HG03095 (cell line): ENCODE results near the gene TBCK.

Experiments
- ATAC-seq: cut with Tn5 transposase; IDR thresholded peaks from one replicate; pipeline ENCODE4 v1.9.1; 2021; ENCODE audit warnings: moderate library complexity; ENCODE audit not compliant: unreplicated experiment

The TBCK gene

DNA sequence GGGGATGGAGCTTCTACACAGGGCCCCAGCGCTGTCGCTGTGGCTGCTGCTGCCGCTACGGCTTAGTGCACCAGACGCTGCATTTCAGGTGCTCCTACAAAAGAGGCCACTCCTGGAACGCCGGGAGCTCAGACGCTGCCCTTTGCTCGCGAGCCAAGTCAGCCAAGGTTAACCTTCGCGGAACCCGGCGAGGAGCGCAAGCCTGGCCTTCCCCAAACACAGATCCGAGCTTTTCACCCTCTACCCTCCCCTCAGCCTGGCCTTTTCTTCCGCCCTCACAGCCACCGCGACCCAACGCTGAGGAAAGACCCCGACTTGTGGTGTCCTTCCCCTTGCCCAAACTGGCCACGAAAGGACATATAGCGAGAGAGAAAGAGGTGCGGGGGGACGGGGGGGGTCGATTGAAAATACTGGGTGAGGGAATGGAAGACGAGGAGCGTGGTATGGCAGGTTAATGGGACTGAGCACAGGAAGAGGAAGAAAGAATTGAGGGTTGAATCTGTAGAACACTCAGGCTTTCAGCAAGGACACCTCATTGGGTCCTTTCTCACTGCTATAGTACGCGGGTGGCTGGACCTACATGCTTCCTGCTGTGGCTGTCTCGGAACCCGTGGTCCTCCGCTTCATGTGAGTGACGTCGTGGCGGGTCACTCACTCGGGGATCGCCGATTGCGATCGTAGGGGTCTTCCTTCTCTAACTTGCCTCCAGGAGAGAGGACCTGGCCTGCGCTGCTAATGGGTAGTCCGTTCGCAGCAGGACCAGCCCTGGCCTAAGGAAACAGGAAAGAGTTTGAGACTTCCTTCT, at the start of gene TBCK, which contains the start of gene AIMP1:
TBCK (minus strand) TSS at position 242 of the 805 bp plus-strand sequence. CDS start 7,249 bp downstream, outside the sequence.
AIMP1 (plus strand) TSS at position 583 of the 805 bp plus-strand sequence. CDS start 8,460 bp downstream, outside the sequence.
- peak; percentile 87 for ATAC-seq

DNA sequence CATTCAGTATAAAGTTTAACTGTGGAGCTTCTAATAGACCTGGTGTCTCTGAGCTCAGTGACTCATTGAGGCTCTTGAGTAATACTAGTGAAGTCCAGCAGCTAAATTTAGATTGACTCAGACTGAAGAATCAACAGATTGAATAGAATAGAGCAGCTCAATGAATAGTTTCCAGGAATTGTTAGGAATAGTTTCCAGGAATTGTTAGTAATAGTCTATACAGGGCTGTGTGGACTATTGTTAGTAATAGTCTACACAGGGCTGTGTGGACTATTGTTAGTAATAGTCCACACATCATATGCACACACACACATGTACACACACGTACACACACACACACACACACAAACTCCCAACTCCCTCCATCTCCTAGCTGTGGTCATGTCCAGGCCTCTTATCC, 49.6 kb upstream of the TBCK start:
- ATAC-seq = no peak

DNA sequence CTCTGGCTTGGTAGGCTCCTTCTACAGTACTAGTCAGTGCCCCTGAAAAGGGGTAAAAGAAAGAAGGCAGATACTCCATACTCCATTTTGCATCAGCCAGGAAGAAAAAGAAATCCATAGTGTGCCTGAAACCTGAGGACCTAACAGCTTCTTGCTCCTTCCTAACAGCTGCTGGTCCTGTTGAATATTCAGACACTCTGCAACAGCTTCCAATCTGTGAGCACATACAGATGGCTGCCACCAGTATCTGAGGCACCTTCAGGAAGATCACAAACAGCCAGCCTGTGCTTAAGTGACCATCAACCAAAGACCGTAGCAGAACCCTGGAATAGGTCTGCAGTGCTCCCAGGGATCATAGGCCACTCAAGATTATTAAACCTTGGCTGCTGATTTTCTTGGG, 48.3 kb upstream of the TBCK start:
- no peak for ATAC-seq

DNA sequence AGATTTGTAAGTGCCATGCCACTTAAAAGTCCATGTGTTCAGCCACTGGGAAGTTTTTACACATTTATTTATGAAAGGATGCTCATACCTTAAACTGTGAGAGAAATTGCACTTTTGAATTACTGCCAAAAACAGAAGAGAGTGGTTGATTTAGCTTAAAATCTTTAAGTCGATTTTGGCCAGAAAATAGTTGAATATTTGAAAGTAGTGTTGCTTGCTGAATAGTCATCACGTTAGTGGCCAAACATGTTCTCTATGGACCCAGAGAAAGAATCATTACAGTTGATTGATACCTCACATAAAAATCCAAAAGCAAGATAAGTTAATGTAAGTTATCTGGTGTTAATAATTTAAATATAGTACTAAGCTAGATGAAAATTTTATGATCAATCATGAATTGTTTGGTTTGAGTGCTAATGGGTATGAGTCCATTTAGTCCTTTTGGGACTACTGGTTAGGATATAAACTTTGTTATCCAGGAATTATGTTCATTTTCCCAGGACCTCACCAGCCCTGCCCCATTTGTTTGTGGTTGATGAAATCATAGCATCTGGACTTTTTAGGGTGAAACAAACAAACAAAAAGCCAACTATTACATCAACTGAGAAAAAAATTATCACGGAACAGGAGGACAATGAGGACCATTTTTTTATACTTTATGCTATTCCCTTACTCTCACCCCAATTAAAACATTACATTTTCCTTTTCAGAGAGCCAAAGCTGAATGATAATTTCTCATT, 46.2 kb upstream of the TBCK start:
- ATAC-seq = no peak

DNA sequence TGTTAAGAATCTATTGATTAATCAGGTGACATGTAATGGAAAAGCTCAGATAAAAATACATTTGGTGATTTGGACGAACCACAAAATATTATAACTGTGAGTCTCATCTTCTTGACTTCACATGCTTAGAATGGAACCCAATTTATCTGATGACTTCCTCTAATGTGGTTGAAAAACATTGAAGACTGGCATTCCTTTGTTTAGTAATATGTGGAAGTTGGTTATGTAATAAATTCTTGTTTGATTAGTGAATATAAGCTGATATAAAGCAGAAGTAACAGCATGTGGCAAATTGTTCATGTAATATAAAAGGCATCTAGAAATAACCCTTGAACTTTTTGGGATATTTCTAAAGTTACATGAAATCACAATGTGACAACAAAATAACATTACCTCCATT, 42.9 kb upstream of the TBCK start:
- ATAC-seq = no peak

DNA sequence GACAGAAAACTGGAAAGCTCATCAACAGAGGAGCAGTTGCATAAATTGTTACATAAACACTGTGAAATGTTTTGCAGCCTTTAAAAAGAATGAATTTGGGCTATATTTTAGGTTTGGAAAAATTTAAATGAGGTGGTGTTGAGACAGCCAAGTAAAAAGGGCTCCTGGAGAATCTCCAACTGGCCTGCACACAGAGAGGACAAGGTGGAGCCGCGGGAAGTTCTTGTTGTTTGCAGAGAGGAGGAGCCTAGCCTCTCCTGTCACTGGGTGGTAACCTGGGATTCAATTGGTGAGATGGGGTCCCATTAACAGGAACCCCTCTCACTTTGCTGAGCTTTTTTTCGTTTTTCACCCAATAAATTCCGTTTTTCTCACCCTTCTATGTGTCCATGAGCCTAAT, 39.2 kb upstream of the TBCK start:
- no peak for ATAC-seq

DNA sequence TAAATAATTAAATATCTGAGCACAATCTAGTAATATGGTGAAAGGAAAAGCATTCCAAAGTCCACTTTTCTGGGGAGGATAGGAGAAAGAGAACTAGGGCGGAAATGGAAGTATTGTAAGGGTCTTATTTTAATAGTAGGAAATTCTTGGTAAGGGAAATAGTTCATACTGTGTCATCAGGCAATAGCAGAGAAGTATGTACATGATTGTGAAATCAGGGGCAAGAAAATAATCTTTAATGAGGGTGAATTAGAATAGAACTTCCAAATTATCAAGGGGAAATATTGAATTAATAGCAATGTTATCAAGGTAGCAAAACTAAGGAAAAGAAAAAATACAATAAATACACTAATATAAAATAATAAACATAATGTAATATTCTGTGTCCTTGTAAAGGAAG, 37.8 kb upstream of the TBCK start:
- ATAC-seq = no peak

DNA sequence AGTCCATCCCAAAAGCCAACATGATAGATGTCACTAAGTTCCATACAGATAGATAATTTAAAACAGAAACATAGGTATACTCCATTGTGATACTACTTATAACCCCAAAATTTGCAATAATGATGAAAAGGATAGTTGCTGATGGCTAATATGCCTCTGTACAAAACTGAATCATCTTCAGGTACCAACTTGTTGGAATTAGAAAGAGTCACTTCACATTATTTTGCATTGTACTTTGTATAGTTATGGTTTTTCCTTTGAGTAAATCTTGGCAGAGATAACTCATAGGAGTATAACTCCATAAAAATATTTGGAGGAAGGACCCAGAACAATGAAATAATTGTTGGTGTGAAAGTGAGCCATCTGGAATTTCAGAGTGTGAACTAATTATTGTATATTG, 35.0 kb upstream of the TBCK start:
- no peak for ATAC-seq

DNA sequence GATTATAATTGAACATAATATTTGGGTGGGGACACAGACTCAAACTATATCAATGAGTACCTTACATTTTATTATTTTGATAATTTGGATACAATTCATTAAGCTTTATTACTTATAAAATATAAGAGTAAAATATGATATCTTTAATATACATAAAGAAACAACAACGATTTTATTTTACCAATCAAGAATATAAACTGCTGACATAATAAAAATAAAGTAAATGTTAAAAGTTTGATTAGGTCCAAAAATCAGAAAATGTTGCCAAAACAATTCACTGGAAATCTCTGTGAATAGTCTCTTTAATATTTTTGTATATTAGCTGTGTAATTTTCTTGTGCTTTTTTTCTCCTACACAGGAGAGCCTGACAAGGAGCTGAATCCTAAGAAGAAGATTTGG, 31.2 kb upstream of the TBCK start:
- no peak for ATAC-seq

DNA sequence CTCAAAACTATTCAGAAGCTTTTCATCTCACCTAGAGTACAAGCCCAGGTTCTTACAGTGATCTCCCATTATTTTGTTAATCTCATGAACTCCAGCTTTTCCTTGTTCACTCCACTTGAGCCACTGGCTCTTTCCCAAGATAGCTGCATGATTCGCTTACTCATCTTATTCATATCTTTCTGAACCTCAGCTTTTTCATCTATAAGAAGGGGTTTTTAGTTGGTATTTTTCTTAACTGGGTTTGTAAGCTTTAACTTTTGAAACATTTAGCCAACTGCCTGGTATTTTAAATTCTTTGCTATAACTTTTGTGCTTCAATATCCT, 28.6 kb upstream of the TBCK start:
- ATAC-seq = no peak

DNA sequence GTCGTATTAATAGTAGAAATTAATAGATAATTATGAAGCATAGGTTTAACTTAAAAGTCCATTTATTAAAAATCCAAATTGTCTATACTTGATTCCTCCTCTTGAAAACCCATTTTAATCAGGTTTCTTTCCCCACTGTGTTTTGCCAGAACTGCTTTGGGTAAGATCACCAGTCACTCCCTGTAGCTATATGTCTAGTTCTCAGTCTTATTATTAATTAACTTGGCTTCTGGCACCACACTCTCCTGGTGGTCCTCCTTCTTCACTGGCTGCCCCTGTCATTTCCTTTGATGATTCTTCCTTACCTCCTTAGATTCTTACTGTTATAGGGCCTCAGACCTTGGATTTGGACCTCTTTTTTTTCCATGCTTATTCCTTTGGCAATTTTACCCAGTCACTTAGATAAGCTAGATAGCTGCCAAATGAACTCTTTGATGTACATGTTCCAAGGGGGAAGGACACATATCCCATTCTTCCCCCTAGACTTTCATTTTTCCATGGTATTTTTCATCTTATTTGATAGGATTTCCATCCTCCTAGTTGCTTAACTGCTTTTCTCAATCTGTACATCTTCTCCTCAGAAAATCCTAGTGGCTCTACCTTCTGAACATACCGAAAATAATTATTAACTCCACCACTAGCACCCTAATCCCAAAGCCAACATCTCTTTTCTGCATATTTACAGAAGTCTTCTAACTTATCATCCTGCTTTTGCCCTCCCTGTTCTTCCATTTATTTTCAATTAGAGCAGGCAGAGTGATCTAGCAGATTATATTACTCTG, 28.0 kb upstream of the TBCK start:
- no peak for ATAC-seq

DNA sequence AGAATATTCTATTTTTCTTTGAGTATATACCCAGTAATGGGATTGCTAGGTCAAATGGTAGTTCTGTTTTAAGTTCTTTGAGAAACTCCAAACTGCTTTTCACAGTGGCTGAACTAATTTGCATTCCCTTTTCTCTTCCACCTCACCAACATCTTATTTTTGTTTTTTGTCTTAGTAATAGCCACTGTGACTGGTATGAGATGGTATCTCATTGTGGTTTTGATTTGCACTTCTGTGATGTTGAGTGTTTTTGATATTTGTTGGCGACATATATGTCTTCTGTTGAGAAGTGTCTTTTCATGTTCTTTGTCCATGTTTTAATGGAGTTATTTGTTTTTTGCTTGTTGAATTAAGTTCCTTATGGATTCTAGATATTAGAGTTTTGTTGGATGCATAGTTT, 24.8 kb upstream of the TBCK start:
- no peak for ATAC-seq

DNA sequence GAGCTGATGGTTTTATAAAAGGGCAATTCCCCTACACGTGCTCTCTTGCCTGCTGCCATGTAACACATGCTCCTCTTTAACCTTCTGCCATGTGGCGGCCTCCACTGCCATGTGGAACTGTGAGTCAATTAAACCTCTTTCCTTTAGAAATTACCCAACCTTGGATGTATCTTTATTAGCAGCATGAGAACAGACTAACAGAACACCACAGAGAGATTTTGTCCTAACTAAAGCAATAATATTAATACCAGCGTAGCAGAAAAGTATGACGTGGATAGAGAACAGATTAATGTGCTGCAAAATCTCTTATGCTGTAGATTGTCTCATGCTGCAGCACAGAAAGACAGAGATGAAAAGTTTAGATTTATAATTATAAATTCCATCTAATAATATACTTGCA, 23.4 kb upstream of the TBCK start:
- ATAC-seq = no peak

DNA sequence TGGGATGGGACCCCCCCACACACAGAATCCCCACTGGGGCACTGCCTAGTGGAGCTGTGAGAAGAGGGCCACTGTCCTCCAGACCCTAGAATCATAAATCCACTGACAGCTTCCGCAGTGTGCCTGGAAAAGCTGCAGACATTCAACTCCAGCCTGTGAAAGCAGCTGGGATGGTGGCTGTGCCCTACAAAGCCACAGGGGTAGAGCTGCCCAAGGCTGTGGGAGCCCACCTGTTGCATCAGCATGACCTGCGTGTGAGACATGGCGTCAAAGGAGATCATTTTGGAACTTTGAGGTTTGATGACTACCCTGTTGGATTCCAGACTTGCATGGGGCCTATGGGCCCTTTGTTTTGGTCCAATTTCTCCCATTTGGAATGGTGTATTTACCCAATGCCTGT, 22.7 kb upstream of the TBCK start:
- ATAC-seq = no peak

DNA sequence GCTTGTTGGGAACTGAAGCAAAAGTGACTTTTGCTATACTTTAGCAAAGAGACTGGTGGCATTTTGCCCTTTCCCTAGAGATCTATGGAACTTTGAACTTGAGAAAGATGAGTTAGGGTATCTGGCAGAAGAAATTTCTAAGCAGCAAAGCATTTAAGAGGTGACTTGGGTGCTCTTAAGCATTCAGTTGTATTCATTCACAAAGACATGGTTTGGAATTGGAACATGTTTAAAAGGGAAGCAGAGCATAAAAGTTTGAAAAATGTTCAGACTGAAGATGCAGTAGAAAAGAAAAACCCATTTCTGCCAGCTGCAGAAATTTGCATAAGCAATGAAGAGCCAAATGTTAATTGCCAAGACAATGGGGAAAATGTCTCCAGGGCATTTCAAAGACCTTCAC, 21.9 kb upstream of the TBCK start:
- no peak for ATAC-seq

DNA sequence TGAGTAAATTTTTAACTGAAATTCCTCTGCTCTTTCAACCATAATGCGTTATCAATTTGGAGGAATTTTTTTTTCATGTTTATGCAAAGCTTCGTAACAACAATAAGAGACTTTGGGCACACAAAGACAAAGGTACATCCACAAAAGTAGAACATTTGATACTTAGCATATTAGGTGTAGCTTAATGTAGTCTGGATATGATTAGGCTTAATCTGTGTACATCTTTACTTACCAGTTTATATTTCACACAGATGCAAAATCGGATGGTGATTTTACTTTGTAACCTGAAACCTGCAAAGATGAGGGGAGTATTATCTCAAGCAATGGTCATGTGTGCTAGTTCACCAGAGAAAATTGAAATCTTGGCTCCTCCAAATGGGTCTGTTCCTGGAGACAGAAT, 20.6 kb upstream of the TBCK start:
- ATAC-seq = no peak

DNA sequence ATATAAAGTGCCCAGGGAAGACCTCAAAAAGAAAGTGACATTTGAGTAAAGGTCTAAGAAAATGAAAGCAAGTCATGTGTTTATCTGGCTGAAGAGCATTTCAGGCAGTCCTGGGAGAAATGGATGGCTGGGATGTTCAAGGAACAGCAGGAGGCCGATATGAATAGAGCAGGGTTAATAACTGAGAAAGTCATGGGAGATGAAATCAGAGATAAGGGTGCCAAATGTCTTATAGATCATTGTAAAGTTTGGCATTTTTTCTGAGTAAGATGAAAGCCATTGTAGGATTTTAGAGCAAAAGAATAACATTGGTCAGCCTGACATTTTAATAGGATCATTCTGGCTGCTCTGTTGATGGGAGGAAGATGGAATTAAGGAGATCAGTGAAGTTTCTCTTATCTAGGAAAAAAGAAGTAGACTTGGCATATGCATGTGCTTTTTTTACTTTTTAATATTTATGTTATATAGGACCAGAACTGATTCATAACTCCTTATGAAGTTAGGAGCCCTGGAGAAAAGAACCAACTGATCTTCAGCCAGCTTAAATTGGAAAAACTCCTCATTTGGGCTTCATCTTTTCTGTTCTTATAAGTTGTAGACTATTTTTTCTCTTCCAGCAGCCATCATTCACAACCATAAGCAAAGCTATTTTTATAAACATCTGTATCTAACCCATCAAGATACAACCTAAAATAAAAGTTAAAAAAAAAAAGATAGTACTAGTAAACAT, 18.9 kb upstream of the TBCK start:
- no peak for ATAC-seq

DNA sequence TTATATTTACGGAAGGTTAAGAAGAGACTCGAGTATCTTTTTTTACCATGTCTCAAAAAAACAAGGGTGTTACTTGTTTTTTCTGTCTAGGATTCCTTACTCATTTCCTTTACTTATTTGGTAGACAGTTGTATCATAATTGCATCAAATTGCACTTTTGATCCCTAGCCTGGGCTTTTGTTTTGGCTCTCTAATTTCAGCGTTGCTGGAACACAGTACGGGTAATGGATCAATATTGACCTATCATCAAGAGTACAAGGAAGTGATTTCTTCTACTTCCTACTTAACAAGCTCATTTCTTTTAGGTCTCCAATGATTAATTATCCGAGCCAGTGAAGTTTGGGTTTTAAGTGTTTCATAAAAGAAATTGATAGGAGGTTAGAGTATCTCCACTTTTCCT, 17.2 kb upstream of the TBCK start:
- no peak for ATAC-seq

DNA sequence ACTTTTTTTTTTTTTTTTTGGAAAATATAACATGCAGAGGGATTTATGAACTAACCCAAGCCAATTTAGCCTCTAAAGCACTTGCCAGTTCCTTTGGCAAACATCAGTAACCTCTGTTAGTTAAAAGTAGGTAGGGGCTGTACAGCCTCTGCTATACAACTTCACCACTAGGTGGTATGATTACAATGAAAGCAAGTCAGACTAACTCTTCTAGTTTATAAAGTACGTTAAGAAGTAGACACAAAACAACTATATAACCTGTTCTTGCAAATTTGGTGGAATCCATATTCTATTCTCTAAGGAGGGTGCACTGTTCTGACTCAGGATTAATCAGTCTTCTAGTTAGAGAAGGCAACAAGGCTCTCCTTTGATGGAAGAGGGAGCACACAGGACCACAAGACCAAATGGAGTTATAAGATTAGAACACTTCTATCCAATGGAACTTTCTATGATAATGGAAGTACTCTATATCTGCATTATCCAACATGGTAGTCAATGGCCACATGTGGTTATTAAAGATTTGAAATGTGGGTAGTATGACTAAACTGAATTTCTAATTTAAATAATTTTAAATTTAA, 13.1 kb upstream of the TBCK start:
- peak; percentile 92 for ATAC-seq

DNA sequence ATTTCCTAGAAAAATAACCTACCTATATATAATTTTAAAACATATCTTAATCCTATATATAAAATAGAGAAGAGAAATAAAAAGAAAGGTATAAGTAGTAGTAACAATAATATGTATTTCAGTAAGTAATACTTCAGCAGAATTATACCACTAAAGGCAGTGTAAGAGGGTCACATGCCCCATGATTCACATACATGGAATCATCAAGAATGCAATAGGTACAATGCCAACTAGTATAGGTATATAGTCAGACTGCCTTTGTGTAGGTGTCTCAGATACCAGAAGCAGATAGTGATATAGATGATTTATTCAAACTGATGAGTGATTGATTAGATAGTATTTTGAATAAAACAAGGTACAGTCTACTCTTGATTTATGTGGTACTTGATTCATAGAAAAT, 9.8 kb upstream of the TBCK start:
- no peak for ATAC-seq

DNA sequence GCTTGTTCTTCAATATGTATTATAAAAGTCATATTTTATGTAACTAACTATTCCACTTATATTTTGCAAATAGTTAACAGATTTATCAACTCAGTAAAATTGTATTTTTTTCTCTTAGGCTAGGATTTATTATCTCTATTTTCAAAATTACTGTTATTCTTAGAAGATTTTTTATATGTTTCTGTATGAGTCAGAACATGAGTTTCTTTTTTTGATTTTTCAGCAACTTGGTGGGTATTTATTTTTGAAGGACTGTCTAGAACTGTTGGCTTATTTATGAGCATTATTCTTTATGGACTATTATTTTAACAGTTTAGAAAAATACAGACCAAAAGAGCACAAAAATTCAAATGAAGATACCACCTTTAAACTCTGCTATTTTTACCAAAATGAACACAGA, 7.1 kb upstream of the TBCK start:
- ATAC-seq = no peak
